NCI-H2171 (cell line): ENCODE measurements around the gene KATNAL1.

Experiments used
- DNase-seq: peaks from one replicate; lab custom pipeline; 2025; lab: John Stamatoyannopoulos, UW

Gene KATNAL1

DNA sequence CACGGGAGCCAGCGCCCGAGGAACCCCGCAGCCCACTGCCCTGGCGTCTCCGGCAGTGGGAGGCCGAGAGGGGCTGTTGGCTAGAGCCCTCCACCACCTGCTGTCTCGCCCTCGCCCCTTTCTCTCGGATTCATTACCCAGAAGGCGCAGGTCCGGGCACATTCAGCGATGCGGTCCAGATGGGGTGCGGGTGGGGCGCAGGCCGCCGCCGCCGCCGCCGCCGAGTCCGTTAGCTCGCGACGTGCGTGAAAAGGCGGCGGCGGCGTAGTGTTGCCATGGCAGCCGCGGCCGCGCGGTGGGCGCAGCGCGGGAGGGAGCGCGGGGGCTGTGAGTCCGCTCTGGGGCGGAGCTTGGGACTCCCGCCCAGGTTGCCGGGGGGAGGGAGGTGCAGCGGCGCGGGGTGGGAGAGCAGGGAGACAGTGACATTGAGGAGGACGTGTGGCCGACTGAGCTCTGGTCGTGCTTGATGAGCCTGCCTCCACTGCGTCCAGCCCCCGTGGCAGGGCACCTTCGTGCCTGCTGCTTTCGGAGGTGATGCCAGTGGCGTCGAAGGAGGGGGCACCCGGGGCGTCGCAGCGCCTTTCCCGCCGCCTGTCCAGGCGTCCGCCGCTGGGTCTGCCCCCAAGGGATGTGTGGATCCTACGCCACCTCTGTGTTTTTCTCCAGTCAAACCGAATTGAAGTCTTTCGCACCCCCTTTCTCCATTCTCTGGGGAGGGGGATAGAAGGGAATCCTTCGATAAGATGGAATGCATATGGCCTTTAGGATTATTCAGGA, at the start of gene KATNAL1:
TSS of gene KATNAL1 (minus strand) at position 358 of the 777 bp plus-strand sequence. CDS start 23,774 bp downstream, outside the sequence.
- DNase-seq = peak; percentile 60

DNA sequence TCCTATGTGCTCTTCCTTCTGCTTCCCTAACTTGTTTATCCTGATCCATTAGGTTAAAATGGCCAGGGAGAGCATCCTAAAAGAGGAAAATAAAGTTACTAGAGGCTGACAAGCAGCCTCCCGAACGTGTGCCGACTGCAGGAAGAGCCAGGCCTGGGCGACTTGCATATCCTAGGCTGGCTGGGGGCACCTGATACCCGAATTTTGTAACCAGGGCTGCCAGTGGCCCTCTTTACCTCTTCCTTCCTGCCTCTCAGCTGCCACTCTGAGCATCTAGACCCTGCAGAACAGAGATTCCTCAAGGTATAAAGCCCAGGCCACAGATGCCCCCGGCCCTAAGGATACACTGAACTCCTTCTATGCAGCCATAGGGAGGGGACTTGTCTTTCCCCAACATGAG, 48.5 kb upstream of the KATNAL1 start:
- no peak for DNase-seq

DNA sequence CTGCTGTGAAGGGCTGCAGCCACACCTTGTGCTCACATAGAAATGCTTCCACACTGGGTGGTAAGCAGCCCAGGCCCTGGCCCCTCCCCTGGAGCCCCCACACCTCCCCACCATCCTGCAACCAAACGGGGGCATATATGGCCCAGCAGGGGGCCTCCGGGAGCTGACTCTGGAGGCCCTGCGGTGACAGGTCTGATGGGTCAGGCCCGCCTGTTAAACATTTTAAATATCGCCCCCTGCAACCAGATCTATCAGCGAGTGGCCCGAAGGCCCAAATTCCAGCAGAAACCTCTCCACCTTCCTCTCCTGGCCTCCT, 48.0 kb upstream of the KATNAL1 start:
- DNase-seq = no peak

DNA sequence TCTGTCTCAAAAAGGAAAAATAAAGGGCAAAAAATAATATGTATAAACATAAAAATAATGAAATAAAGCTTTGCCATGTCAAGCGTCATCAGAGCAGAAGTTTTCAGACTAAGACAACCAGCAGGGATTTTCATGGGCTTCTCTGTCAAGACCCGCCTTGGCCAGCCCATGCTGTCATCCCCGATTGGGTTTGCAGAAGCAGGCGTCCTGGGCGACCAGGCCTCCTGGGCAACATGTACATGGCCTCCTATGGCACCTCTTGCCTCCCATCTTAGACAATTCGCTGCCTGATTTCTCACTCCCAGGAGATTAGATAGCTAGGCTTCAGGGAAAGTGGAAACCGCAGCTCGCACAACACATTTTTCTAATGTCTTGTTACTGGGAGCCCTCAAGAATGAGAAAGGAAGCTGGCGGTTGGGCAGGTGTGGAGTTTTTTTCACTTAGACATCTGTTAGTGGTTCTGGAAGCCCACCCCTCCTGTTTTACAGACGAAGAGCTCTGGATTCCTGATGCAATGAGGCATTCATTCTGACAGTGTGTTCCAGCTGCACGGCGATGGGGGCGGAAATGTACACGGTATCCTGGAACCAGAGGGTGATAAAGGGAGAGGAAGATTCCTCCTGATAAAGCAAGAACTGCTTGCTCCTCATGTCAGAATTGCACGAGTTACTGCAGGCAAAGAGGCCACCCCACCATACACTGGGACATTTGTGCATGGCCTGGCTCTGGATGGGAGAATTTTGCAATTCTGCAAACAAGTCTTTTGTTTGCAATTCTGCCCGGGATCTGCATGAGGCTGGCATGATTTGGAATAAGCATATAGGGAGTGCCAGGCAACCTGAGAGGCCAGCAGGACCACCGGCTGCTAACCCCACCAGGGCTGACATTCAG, 47.4 kb upstream of the KATNAL1 start:
- peak; percentile 25 for DNase-seq

DNA sequence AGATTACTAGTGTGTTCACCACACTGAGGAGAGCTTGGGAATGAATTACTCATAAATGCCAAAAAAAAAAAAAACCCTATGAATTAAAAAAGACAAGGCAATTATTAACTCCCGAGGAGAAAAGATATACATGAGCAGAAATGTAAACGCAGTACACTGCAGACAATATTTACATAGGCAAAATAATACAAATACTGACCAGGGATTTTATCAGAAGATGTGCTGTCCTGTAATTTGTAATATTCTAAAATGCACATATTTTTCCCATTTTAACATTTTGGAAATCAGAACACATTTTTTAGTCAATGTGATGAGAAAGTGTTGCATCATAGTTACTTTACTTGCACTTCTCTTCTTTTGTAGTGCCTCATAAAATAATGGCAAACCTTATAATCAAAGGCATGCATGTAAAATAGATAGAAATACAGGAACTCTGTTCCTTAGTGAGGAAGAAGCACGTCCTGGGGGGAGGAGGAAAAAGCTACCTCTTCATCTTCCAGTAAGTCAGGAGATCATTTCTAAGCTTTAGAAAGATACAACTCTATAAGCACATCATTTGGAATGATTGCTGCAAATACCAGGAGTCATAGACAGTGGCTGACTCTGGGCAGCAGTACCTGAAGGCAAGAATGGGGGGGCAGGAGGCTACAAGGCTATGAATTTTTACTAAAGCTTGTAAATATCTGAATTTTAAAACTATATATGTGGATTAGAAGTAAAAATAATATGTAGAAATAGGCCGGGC, 46.3 kb upstream of the KATNAL1 start:
- DNase-seq = no peak

DNA sequence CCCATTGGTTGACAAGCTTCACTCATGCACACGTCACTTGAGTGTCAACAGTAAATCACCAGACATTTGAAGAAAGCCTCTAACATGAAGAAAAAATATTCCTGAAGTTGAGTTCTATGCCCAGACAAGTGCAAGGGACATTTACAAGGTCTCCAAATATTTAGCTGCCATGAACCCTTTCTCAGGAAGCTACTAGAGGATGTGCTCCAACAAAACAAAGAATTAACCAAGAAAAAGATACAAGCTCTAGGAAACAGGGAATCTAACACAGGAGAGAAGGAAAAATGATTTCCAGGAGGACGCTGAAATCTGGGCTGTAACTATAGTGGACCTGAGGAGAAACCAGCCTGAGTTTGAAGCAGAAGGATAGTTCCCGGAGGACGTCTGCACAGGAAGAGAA, 45.7 kb upstream of the KATNAL1 start:
- DNase-seq = no peak

DNA sequence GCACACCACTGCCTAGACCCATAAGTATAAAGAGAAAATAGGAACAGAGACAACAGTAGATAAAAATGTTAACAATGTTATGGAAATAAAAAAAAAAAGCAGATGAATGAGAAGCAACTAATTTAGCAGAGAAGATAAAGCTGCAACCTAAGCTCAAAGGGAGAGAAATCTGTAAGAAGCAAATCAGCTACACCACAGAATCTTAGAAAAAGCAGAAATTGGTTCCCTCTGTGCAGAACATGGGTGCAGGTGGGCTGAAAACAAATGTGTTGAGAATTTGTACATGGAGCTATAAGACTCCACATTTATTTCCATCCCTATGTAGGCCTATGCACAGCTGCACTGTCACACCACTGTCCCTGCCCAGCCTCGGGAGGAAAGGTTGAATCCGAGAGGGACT, 44.8 kb upstream of the KATNAL1 start:
- DNase-seq = no peak

DNA sequence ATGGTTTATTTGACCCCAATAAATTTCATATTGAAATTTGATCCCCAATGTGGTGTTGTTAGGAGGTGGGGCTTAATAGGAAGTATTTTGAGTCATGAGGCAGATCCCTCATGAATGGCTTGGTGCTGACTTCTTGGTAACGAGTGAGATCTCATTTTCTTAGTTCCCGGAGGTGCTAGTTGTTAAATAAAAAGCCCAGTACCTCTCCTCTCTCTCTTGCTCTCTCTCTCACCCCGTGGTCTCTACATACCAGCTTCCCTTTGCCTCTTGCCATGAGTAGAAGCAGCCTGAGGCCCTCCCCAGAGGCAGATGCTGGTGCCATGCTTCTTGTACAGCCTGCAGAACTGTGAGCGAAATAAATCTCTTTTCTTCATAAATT, 39.4 kb upstream of the KATNAL1 start:
- DNase-seq = no peak

DNA sequence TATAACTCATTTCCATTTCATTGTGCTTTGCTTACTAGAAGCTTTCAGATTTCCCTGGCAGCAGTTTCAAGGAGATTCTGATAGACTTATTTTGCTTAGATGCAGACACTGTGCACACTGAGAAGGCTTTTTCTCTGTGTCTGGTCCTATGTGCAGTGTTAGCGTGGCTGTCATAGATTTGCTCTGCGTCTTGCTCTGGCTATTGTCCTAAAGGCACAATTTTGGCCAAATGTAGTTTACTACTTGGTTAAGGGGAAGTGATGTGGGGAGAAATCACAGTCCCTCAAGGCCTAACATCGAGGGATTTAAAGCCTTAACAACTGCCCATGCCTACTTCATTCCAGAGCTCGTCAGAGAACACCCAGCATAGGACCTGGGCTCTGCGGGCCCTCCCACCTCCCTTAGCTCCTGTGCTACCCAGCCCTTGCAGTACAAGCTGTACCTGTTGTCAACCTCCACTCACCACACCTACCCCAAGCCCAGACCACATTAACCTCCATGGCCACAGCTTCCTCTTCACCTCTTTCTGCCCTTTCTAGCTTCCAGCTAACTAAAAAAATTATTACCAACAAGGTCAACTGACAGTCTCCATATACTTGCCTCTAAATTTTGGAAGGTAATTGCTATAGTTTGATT, 38.9 kb upstream of the KATNAL1 start:
- DNase-seq = no peak

DNA sequence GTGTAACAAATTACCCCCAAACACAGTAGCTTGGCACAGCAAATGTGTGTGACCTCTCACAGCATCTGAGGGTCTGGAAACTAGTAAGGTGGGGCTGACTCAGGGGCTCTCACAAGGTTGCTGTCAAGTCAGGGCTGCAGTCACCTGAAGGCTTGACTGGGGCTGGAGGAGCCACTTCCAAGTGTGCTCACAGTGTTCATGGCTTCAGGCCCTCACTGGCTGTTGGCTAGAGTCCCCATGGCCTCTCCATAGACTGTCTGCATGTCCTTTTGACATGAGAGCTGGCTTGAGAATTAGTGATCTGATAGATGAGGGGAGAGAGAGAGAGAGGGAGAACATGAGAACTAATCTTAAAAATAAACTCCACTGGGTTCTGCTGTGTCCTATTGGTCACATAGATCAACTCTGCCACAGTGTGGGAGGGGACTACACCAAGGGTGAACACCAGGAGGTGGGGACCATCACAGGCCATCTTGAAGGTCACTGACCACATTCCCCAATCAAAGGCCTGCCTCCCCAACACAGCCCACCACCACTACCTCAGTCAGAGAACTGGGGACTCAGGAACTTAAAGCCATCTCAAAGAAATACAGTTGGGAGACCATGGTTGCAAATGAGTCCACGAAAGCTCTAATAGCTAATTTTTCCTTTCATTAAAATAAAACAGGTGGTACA, 38.2 kb upstream of the KATNAL1 start:
- no peak for DNase-seq

DNA sequence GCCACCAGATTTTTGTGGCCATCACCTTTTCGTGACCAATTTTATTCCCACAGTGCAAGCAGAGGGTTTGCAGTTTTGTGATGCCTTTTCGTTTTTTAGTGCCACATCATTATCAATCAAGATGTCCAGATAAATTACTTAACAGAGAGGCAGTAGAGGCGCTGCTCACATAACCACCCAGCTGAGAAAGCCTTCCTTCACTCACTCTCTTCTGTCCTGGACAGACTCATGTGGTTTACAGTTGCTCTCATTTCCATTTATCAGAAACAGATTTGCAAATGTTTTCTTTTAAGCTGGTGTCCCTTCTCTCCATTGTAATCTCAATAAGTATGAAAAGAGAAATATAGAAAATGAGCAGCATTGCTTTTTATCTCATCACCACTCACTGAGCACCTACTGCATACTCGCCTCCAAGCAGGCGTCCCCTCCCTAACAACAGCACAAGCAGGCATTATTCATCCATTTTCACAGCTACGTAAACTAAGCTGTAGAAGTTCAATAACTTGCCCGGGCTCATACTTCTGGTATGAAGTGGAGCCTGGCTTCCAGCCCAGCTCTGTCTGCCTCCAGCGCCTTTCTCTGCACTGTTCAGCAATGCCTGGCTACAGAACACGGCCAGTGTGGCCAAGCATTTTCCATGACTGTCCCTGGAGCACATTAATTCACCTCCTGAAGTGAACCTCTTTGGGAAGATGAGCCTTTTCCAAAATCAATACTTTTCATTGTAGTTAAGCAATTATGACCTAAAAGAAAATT, 34.6 kb upstream of the KATNAL1 start:
- no peak for DNase-seq

DNA sequence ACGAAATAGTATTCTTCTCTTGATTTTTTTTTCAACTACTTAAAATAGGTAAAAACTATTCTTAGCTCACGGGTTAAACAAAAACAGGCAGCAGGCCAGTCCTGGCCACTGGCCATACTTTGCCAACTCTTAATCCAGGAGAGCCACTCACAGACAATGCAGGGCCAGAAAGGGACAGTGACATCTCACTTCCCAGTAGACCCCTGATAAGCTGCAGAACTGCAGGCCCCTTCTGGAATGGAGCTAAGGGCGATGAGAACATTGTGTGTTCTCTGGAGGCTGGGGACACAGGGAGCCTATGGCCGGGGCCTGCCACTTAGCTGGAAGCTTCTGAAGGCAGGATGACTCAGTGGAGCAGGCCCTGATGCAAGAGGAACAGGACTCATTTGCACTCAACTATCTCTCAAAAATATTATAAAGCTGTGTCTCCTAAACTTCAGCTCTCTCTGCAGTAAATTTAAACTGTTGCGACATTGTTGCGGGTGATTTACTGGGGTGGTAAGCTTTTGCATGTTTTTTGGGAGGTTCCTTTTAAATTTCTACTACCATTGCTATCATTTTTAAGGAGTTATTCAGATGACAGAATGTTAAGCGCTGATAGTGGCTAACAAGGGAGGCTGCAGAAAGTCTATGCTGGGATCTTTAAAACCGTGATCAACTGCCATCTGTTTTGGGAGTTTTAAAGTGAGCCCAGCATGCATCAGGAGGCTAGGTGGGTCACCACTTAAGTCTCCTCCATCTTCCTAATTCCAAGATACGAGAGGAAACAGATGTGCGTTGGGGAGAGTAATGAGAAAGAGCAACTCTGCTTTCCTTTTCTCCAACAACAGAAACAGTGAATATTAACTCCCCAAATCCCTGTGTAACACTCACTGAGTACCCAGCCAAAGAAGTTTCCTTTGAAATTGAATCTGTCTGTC, 33.2 kb upstream of the KATNAL1 start:
- no peak for DNase-seq

DNA sequence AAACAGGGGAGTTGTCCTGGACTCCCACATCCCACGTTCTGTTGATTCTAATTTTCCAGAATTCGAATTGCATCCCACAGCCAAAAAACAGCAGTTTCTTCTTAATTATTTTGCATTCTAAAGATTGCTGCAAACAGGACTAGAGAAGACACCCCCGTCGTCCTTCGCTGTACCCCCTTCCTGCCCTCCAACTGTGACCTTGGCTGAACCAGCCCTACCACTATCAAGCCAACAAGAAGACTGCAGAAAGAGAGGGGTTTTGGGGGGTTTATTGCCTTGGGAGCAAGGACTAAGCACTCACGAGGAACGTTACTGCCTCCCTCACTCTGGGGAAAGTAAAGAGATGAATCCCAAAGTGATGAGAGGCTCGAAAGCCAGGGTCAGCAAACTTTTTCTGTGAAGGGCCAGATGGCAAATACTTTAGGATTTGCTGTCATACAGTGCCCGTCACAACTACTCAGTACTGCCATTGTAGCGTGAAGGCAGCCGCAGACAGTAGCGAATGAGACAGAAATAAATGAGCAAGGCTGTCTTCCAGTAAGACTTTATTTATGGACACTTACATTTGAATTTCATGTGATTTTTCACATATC, 32.5 kb upstream of the KATNAL1 start:
- no peak for DNase-seq

DNA sequence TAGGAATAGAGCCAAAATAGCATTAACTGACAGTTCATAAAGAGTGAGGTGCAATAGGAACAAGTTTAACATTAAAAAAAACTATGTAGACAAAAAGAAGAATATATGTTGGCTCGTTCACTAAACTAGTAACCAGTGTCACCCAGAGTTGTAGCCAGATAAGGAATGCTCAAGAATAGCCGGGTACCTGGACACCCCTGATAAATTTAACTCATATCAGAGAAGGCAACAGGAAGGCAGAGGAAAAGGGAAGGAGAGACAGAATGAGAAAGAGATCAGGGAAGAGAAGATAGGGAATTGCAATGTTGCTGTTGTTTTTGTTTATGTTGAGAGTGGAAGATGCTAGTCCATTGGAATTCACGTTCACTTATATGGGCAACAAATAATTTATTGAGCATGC, 31.6 kb upstream of the KATNAL1 start:
- no peak for DNase-seq

DNA sequence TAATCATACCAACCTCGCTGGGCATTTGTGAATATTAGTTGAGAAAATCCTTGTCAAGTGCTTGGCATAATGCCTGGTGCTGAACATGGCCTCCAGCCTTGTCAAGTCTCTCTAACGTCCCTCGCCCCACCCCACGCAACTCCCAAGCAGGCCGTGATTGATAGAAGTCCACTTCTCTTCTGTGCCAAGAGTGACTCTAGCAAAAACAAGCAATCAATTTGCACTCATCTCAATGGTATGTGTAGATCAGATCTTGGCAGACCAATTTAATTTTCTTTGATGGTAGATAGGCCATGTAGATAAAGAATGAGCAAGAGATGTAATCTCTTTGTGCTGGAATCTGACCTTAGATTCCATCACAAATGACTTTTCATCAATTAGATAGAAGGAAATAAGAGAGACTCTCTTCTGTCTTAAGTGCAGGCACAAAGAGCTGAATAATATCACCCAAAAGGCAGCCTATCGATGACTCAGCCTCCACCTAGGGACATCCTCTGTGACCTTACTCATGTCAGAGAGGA, 31.0 kb upstream of the KATNAL1 start:
- no peak for DNase-seq

DNA sequence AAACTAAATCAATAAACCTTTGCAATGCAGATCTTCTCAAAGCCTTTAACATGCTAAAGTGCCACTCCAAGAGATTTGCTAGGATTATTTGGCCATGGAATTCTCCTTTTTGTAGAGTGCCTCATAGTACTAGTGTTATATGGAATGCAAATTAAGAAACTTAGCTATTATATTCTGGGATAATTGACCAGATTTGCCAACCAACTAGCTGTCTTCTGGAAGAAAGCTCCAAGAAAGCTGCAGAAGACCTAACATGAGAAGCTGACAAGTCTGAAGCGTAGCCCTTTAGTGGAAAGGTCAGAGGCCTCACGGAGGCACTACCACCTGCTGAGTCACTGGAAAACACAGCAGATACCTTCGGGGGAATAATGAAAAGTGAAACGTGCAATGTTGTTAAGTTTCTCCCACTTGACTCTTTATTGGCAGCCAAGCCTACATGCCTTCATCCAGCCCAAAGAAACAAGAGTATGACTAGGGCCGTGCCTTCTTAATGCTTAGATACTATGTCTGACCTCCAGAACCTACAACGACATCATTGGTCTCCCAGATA, 29.8 kb upstream of the KATNAL1 start:
- DNase-seq = no peak

DNA sequence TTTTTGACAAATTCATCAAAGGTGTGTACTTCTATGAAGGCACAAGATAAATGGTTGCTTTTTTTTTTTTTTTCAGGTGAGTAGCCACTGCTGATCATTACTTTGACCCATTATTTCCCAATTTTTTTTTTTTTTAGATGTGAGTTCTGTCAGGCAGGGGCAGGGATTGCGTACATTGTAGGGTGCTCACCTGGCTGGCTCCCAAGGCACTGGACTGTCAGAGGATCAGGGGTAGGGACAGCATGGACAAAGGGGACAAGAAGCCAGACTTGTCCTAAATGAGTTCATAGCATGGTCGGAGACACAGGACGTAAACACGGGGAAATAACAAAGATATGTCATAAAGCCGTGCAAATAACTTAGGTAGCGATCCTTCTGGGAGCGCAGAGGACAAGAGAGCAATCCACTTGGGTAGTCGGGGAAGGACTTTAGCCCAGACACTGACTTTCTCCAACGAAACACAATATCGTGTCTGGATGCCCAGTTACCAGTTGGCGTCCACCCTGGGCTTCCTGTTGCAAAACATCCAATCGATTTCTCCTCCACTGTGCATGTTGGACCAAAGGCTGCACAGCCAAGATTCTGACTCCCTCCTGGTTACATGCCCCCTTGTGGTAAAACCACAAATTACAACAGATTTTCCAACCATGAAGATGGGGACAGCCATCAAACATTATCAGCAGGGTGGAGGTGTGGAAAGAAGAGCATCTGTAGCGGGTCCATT, 27.5 kb upstream of the KATNAL1 start:
- DNase-seq = no peak

DNA sequence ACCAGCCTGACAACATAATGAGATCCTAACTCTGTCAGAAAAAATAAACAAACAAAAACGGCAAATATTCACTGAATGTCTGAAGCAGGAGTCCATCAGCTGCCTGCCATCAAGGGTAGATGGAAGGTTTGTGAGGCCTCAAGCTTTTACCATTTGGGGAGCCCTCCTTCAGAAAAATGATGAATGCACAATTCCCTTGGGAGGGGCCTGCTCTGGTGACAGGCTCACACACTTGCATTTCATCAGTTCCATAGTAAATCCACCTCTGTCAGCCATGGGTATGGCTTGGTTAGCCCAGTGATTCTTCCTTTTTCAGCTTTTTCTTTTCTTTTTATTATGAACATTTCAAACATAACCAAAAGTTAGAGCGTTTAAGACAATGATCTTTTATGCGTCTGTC, 26.3 kb upstream of the KATNAL1 start:
- DNase-seq = no peak
